Stimulated activated effector memory CD8-positive, alpha-beta T cell treated with anti-CD3 and anti-CD28 coated beads, Interleukin-12 subunit alpha, Interleukin-12 subunit beta, amount 100 ng/mL, for 72 hours (primary cell): Measurements from ENCODE around the gene SON.
"Not testable (repeated sequence)": the region's sequence is repeated elsewhere in the genome, so short reads cannot be mapped to it uniquely, and the experiment has no call there.

Experiments used
- ATAC-seq: fragments of 150-1000 bp; cut with Tn5 transposase; 2 replicates; pipeline ENCODE4 v1.10.0; 2021
- DNase-seq, 2 donors: peaks; one replicate each; pipeline ENCODE4 v3.0.0; 2021 to 2022; ENCODE audit warnings: low spot score in 2 of 2
- H3K27ac Mint-ChIP-seq: one replicate; pipeline ENCODE4 v1.8.0; 2022; ENCODE audit warnings: mild to moderate bottlenecking, mixed read lengths
- H3K36me3 Mint-ChIP-seq: one replicate; pipeline ENCODE4 v1.8.0; 2022; ENCODE audit warnings: mild to moderate bottlenecking, mixed read lengths
- H3K4me1 Mint-ChIP-seq: one replicate; pipeline ENCODE4 v1.8.0; 2022; ENCODE audit warnings: mixed read lengths
- H3K4me3 Mint-ChIP-seq: one replicate; pipeline ENCODE4 v1.8.0; 2022; ENCODE audit warnings: mild to moderate bottlenecking, mixed read lengths
- H3K9me3 Mint-ChIP-seq: one replicate; pipeline ENCODE4 v1.8.0; 2022; ENCODE audit warnings: mixed read lengths

The SON gene

DNA sequence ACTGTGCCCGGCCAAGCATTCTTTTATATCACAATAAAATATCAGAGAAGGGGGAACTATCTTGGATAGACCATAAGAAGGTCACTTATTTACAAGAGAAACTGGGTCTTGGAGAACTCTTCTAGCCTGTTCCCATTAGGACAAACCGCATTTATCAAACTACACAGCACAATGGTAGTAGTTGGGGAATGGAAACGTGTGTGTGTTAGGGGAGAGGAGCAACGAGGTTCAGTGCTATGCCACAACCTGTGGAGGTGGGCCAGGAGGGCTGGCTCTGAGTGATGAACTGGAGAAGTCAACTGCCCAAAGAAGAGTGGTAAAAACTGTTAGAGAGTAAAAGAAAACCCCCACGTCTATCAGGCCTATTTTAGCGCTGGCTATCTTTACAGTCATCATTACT lies 44.1 kb downstream of the SON start:
- Mint-ChIP-seq H3K4me1 (peaks cover 12% of the 10 kb centered on the region), H3K36me3 (peaks cover 52% of the 10 kb centered on the region), H3K9me3 (no peaks in the 10 kb centered on the region), H3K27ac (no peak overlapping the region), H3K4me3 (peak overlapping the region; percentile 88)
- ATAC-seq (no peak), DNase-seq (no peak)

- Mint-ChIP-seq H3K36me3 (peaks cover 42% of the 10 kb centered on the region), H3K27ac (peak overlapping the region; percentile 91), H3K4me1 (peaks cover 12% of the 10 kb centered on the region), H3K4me3 (peak overlapping the region; percentile 88), H3K9me3 (no peaks in the 10 kb centered on the region)
- DNase-seq (no peak), ATAC-seq (peak; percentile 45)
Observed at GRCh38 chr21:33587792-33588484, 45.1 kb downstream of the SON start.

GRCh38 chr21:33588485-33589335 lies 45.9 kb downstream of the SON start, which contains the start of gene DONSON:
Gene DONSON (minus strand): TSS chr21:33588684. CDS start chr21:33588641, 43 bp downstream.
- Mint-ChIP-seq H3K36me3 (peaks cover 34% of the 10 kb centered on the region), H3K27ac (peak within 1 kb of the TSS; percentile 91), H3K4me3 (peak within 1 kb of the TSS; percentile 88), H3K4me1 (peaks cover 12% of the 10 kb centered on the region), H3K9me3 (no peaks in the 10 kb centered on the region)
- DNase-seq, result peak; percentile 94 to 98
- peak; percentile 96 for ATAC-seq

DNA sequence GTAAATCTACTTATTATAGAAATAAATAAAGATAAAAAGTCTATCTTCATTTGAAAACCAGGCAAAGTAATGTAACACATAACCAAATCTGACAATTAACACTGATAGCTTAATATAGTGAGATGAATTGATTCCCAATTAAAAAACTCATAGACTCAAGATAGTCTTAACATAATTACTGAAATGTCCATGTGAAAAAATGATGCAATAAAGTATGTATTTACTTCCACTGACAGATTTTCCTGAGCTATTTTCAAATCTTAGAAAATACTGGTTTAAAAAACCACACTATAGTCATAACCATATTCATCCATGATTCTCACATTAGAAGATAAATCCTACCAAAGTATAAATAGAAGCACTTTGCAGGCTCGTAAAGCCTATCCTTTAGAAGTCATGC lies 55.2 kb downstream of the SON start:
- ATAC-seq (no peak), DNase-seq (no peak)
- H3K36me3 Mint-ChIP-seq, result peaks cover 88% of the 10 kb centered on the region
- H3K27ac Mint-ChIP-seq, result no peak overlapping the region
- H3K4me3 Mint-ChIP-seq, result no peak overlapping the region
- no peaks in the 10 kb centered on the region for H3K4me1 Mint-ChIP-seq
- H3K9me3 Mint-ChIP-seq, result no peaks in the 10 kb centered on the region

GRCh38 chr21:33608559-33608958 lies 65.7 kb downstream of the SON start:
- no peak for ATAC-seq
- H3K9me3 Mint-ChIP-seq, result no peaks in the 10 kb centered on the region
- no peak for DNase-seq
- no peak overlapping the region for H3K4me3 Mint-ChIP-seq
- peak overlapping the region; percentile 46 for H3K27ac Mint-ChIP-seq
- H3K36me3 Mint-ChIP-seq, result peaks cover 55% of the 10 kb centered on the region
- H3K4me1 Mint-ChIP-seq, result no peaks in the 10 kb centered on the region

- H3K36me3 Mint-ChIP-seq, result peaks cover 67% of the 10 kb centered on the region
- H3K27ac Mint-ChIP-seq, result no peak overlapping the region
- DNase-seq, result no peak
Observed at GRCh38 chr21:33611006-33611744, 68.3 kb downstream of the SON start.

DNA sequence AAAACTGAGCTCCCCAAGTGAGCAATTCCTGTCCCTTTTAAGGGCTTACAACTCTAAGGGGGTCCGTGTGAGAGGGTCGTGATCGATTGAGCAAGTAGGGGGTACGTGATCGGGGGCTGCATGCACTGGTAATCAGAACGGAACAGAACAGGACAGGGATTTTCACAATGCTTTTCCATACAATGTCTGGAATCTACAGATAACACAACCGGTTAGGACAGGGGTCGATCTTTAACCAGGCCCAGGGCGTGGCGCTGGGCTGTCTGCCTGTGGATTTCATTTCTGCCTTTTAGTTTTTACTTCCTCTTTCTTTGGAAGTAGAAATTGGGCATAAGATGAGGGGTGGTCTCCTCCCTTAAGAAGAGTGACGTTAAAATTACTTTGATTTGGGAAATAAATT lies 74.7 kb downstream of the SON start:
- not testable (repeated sequence) for DNase-seq, H3K27ac Mint-ChIP-seq, H3K9me3 Mint-ChIP-seq, H3K4me3 Mint-ChIP-seq, H3K4me1 Mint-ChIP-seq, ATAC-seq
- peaks cover 67% of the 10 kb centered on the region for H3K36me3 Mint-ChIP-seq

More at GRCh38 chr21:33611006-33611744, 68.3 kb downstream of the SON start:
- H3K4me3 Mint-ChIP-seq, result no peak overlapping the region
- no peaks in the 10 kb centered on the region for H3K9me3 Mint-ChIP-seq
- no peak for ATAC-seq
- H3K4me1 Mint-ChIP-seq, result no peaks in the 10 kb centered on the region

- ATAC-seq, result no peak
- peaks cover 67% of the 10 kb centered on the region for H3K36me3 Mint-ChIP-seq
- no peaks in the 10 kb centered on the region for H3K4me1 Mint-ChIP-seq
- no peaks in the 10 kb centered on the region for H3K9me3 Mint-ChIP-seq
- H3K27ac Mint-ChIP-seq, result no peak overlapping the region
- no peak for DNase-seq
- no peak overlapping the region for H3K4me3 Mint-ChIP-seq
Observed at GRCh38 chr21:33618407-33618806, 75.6 kb downstream of the SON start.

GRCh38 chr21:33619726-33620125 lies 76.9 kb downstream of the SON start:
- no peak overlapping the region for H3K27ac Mint-ChIP-seq
- H3K4me1 Mint-ChIP-seq, result no peaks in the 10 kb centered on the region
- peaks cover 65% of the 10 kb centered on the region for H3K36me3 Mint-ChIP-seq

GRCh38 chr21:33622253-33622652 lies 79.4 kb downstream of the SON start:
- no peak overlapping the region for H3K4me3 Mint-ChIP-seq
- H3K27ac Mint-ChIP-seq, result no peak overlapping the region
- no peaks in the 10 kb centered on the region for H3K9me3 Mint-ChIP-seq
- no peak for DNase-seq
- no peaks in the 10 kb centered on the region for H3K4me1 Mint-ChIP-seq
- peaks cover 55% of the 10 kb centered on the region for H3K36me3 Mint-ChIP-seq
- ATAC-seq, result no peak

More at GRCh38 chr21:33619726-33620125, 76.9 kb downstream of the SON start:
- no peak for DNase-seq
- Mint-ChIP-seq H3K9me3 (no peaks in the 10 kb centered on the region), H3K4me3 (no peak overlapping the region)
- no peak for ATAC-seq

DNA sequence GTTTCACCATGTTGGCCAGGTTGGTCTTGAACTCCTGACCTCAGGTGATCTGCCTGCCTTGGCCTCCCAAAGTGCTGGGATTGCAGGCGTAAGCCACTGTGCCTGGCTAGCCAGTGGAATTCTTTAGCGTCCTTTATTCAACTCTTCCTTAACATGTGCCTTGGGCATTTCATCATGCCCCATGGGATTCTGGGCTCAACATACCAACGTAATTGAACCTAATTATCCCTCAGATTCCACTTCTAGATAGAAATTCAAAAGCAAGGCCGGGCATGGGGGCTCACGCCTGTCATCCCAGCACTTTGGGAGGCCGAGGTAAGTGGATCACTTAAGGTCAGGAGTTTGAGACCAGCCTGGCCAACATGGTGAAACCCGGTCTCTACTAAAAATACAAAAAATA lies 83.3 kb downstream of the SON start:
- peaks cover 73% of the 10 kb centered on the region for H3K36me3 Mint-ChIP-seq
- H3K4me3 Mint-ChIP-seq, result not testable (repeated sequence)

More for the DNA sequence above, 83.3 kb downstream of the SON start:
- H3K9me3 Mint-ChIP-seq, ATAC-seq, H3K27ac Mint-ChIP-seq, H3K4me1 Mint-ChIP-seq, DNase-seq: not testable (repeated sequence)
